Measurements from ENCODE around the gene RRP8. TPM values are rescaled to one million over a fixed set of nuclear protein-coding genes. Genes with fewer than 3 reads are reported as not detected.

Gene RRP8
- total RNA-seq, 1 donor from 2014 or later, result 18.4 TPM

GRCh38 chr11:6632116-6633073 is 29.0 kb upstream of the RRP8 start:
- no peak for DNase-seq

- no peak for DNase-seq
Observed at GRCh38 chr11:6631361-6631890, 28.0 kb upstream of the RRP8 start.

GRCh38 chr11:6630632-6631291 is 27.3 kb upstream of the RRP8 start:
- DNase-seq, result no peak

- no peak for DNase-seq
Observed at GRCh38 chr11:6629892-6630631, 26.6 kb upstream of the RRP8 start.

- no peak for DNase-seq
Observed at GRCh38 chr11:6629573-6629891, 26.1 kb upstream of the RRP8 start.

- no peak for DNase-seq
Observed at GRCh38 chr11:6628526-6628925, 25.1 kb upstream of the RRP8 start.

GRCh38 chr11:6627762-6628241 is 24.4 kb upstream of the RRP8 start:
- no peak for DNase-seq

- no peak for DNase-seq
Observed at GRCh38 chr11:6626971-6627761, 23.8 kb upstream of the RRP8 start.

- no peak for DNase-seq
Observed at GRCh38 chr11:6625832-6626420, 22.5 kb upstream of the RRP8 start.

- no peak for DNase-seq
Observed at GRCh38 chr11:6625156-6625831, 21.9 kb upstream of the RRP8 start.

GRCh38 chr11:6623391-6624363 is 20.3 kb upstream of the RRP8 start:
- no peak for DNase-seq

GRCh38 chr11:6622261-6623171 is 19.1 kb upstream of the RRP8 start:
- no peak for DNase-seq

- no peak for DNase-seq
Observed at GRCh38 chr11:6621711-6622211, 18.3 kb upstream of the RRP8 start.

GRCh38 chr11:6620636-6621035 is 17.2 kb upstream of the RRP8 start:
- no peak for DNase-seq

GRCh38 chr11:6619004-6619745 is 15.8 kb upstream of the RRP8 start, which contains the start of gene TPP1:
Gene TPP1, minus strand, starts transcription at chr11:6619422. Its CDS starts 22 bp downstream, at chr11:6619400.
- DNase-seq, result peak; percentile 98

GRCh38 chr11:6618117-6619003 is 14.9 kb upstream of the RRP8 start:
- peak; percentile 52 for DNase-seq

Measured in tongue (tissue), 2 donors.